Gastroesophageal sphincter (tissue), 3 donors: Measurements from ENCODE around the gene ROCK2.

Experiments
- CTCF ChIP-seq, 4 experiments: fragments of 200-600 bp in 2 of 4; fragments of 450-650 bp in 2 of 4; sonication (generic) in 1 of 4; IDR thresholded peaks; one replicate each; pipeline ENCODE4 v1.5.1; 2017 to 2019; ENCODE audit warnings: antibody characterized with exemption in 4 of 4, mild to moderate bottlenecking in 2 of 4, moderate library complexity in 2 of 4
- POLR2AphosphoS5 ChIP-seq: sonication (generic); formaldehyde crosslinking; IDR thresholded peaks from one replicate; pipeline ENCODE4 v1.6.1; 2017; ENCODE audit warnings: antibody characterized with exemption

- TF ChIP-seq CTCF (IDR thresholded peaks at IDR 0.05) (no peak), POLR2AphosphoS5 (no peak)
Measured at GRCh38 chr2:11214770-11215169, 129.7 kb downstream of the ROCK2 start.
